Measurements from ENCODE around the gene GATAD1.
"Not testable (repeated sequence)": the region's sequence is repeated elsewhere in the genome, so short reads cannot be mapped to it uniquely, and the experiment has no call there.

Gene GATAD1

GRCh38 chr7:92483624-92484023 is 36.3 kb downstream of the GATAD1 start:
- peaks cover 34% of the 10 kb centered on the region for H3K36me3 ChIP-seq (ENCODE audit: control insufficient read depth, insufficient read depth, low read length)
- not testable (repeated sequence) for H3K9me3 ChIP-seq (ENCODE audit: control insufficient read depth, insufficient read depth, low read length); H3K9ac ChIP-seq (ENCODE audit: low read depth, low read length); H3K27me3 ChIP-seq (ENCODE audit: control insufficient read depth, insufficient read depth, low read length); H3K27ac ChIP-seq (ENCODE audit: low read depth, low read length); H3K4me3 ChIP-seq (ENCODE audit: low read depth, low read length); H3K4me1 ChIP-seq (ENCODE audit: control insufficient read depth, insufficient read depth, low read length)

- H3K9me3 ChIP-seq (ENCODE audit: control insufficient read depth, insufficient read depth, low read length); H3K27me3 ChIP-seq (ENCODE audit: control insufficient read depth, insufficient read depth, low read length); H3K9ac ChIP-seq (ENCODE audit: low read depth, low read length); H3K4me1 ChIP-seq (ENCODE audit: control insufficient read depth, insufficient read depth, low read length); H3K27ac ChIP-seq (ENCODE audit: low read depth, low read length); H3K4me3 ChIP-seq (ENCODE audit: low read depth, low read length): not testable (repeated sequence)
- peaks cover 39% of the 10 kb centered on the region for H3K36me3 ChIP-seq (ENCODE audit: control insufficient read depth, insufficient read depth, low read length)
Observed at GRCh38 chr7:92484226-92484625, 36.9 kb downstream of the GATAD1 start.

- H3K36me3 ChIP-seq (ENCODE audit: control insufficient read depth, insufficient read depth, low read length): peaks cover 49% of the 10 kb centered on the region
- no peaks in the 10 kb centered on the region for H3K9me3 ChIP-seq (ENCODE audit: control insufficient read depth, insufficient read depth, low read length)
- no peak overlapping the region for H3K27ac ChIP-seq (ENCODE audit: low read depth, low read length)
- H3K4me3 ChIP-seq (ENCODE audit: low read depth, low read length): no peak overlapping the region
- no peak overlapping the region for H3K9ac ChIP-seq (ENCODE audit: low read depth, low read length)
- H3K27me3 ChIP-seq (ENCODE audit: control insufficient read depth, insufficient read depth, low read length): no peaks in the 10 kb centered on the region
- no peaks in the 10 kb centered on the region for H3K4me1 ChIP-seq (ENCODE audit: control insufficient read depth, insufficient read depth, low read length)
Observed at GRCh38 chr7:92485267-92485892, 38.1 kb downstream of the GATAD1 start.

- Histone ChIP-seq H3K9me3 (ENCODE audit: control insufficient read depth, insufficient read depth, low read length) (no peaks in the 10 kb centered on the region), H3K4me1 (ENCODE audit: control insufficient read depth, insufficient read depth, low read length) (no peaks in the 10 kb centered on the region), H3K9ac (ENCODE audit: low read depth, low read length) (no peak overlapping the region), H3K36me3 (ENCODE audit: control insufficient read depth, insufficient read depth, low read length) (peaks cover 55% of the 10 kb centered on the region), H3K27me3 (ENCODE audit: control insufficient read depth, insufficient read depth, low read length) (no peaks in the 10 kb centered on the region), H3K4me3 (ENCODE audit: low read depth, low read length) (no peak overlapping the region), H3K27ac (ENCODE audit: low read depth, low read length) (no peak overlapping the region)
Observed at GRCh38 chr7:92485974-92486373, 38.7 kb downstream of the GATAD1 start.

GRCh38 chr7:92487804-92488203 is 40.5 kb downstream of the GATAD1 start:
- Histone ChIP-seq H3K9ac (ENCODE audit: low read depth, low read length) (no peak overlapping the region), H3K4me1 (ENCODE audit: control insufficient read depth, insufficient read depth, low read length) (no peaks in the 10 kb centered on the region), H3K9me3 (ENCODE audit: control insufficient read depth, insufficient read depth, low read length) (no peaks in the 10 kb centered on the region), H3K36me3 (ENCODE audit: control insufficient read depth, insufficient read depth, low read length) (peaks cover 73% of the 10 kb centered on the region), H3K27me3 (ENCODE audit: control insufficient read depth, insufficient read depth, low read length) (no peaks in the 10 kb centered on the region), H3K27ac (ENCODE audit: low read depth, low read length) (no peak overlapping the region), H3K4me3 (ENCODE audit: low read depth, low read length) (no peak overlapping the region)

GRCh38 chr7:92489634-92490033 is 42.4 kb downstream of the GATAD1 start:
- no peak overlapping the region for H3K4me3 ChIP-seq (ENCODE audit: low read depth, low read length)
- H3K36me3 ChIP-seq (ENCODE audit: control insufficient read depth, insufficient read depth, low read length): peaks cover 90% of the 10 kb centered on the region
- no peaks in the 10 kb centered on the region for H3K4me1 ChIP-seq (ENCODE audit: control insufficient read depth, insufficient read depth, low read length)
- H3K9me3 ChIP-seq (ENCODE audit: control insufficient read depth, insufficient read depth, low read length): no peaks in the 10 kb centered on the region
- no peak overlapping the region for H3K27ac ChIP-seq (ENCODE audit: low read depth, low read length)
- H3K9ac ChIP-seq (ENCODE audit: low read depth, low read length): no peak overlapping the region
- H3K27me3 ChIP-seq (ENCODE audit: control insufficient read depth, insufficient read depth, low read length): no peaks in the 10 kb centered on the region

GRCh38 chr7:92496876-92497275 is 49.6 kb downstream of the GATAD1 start:
- H3K4me1 ChIP-seq (ENCODE audit: control insufficient read depth, insufficient read depth, low read length): no peaks in the 10 kb centered on the region
- no peaks in the 10 kb centered on the region for H3K27me3 ChIP-seq (ENCODE audit: control insufficient read depth, insufficient read depth, low read length)
- H3K27ac ChIP-seq (ENCODE audit: low read depth, low read length): no peak overlapping the region
- peaks cover 92% of the 10 kb centered on the region for H3K36me3 ChIP-seq (ENCODE audit: control insufficient read depth, insufficient read depth, low read length)
- no peak overlapping the region for H3K4me3 ChIP-seq (ENCODE audit: low read depth, low read length)
- no peaks in the 10 kb centered on the region for H3K9me3 ChIP-seq (ENCODE audit: control insufficient read depth, insufficient read depth, low read length)
- no peak overlapping the region for H3K9ac ChIP-seq (ENCODE audit: low read depth, low read length)

- no peaks in the 10 kb centered on the region for H3K4me1 ChIP-seq (ENCODE audit: control insufficient read depth, insufficient read depth, low read length)
Observed at GRCh38 chr7:92498557-92498956, 51.3 kb downstream of the GATAD1 start.

GRCh38 chr7:92503767-92504166 is 56.5 kb downstream of the GATAD1 start:
- H3K9me3 ChIP-seq (ENCODE audit: control insufficient read depth, insufficient read depth, low read length): no peaks in the 10 kb centered on the region
- H3K4me3 ChIP-seq (ENCODE audit: low read depth, low read length): no peak overlapping the region
- H3K27me3 ChIP-seq (ENCODE audit: control insufficient read depth, insufficient read depth, low read length): no peaks in the 10 kb centered on the region
- no peaks in the 10 kb centered on the region for H3K4me1 ChIP-seq (ENCODE audit: control insufficient read depth, insufficient read depth, low read length)
- peaks cover 82% of the 10 kb centered on the region for H3K36me3 ChIP-seq (ENCODE audit: control insufficient read depth, insufficient read depth, low read length)
- H3K9ac ChIP-seq (ENCODE audit: low read depth, low read length): no peak overlapping the region
- H3K27ac ChIP-seq (ENCODE audit: low read depth, low read length): no peak overlapping the region

More at GRCh38 chr7:92498557-92498956, 51.3 kb downstream of the GATAD1 start:
- no peak overlapping the region for H3K4me3 ChIP-seq (ENCODE audit: low read depth, low read length)
- H3K27ac ChIP-seq (ENCODE audit: low read depth, low read length): no peak overlapping the region
- no peaks in the 10 kb centered on the region for H3K27me3 ChIP-seq (ENCODE audit: control insufficient read depth, insufficient read depth, low read length)
- peaks cover 92% of the 10 kb centered on the region for H3K36me3 ChIP-seq (ENCODE audit: control insufficient read depth, insufficient read depth, low read length)
- no peak overlapping the region for H3K9ac ChIP-seq (ENCODE audit: low read depth, low read length)
- H3K9me3 ChIP-seq (ENCODE audit: control insufficient read depth, insufficient read depth, low read length): no peaks in the 10 kb centered on the region

- Histone ChIP-seq H3K36me3 (ENCODE audit: control insufficient read depth, insufficient read depth, low read length) (peaks cover 74% of the 10 kb centered on the region), H3K9ac (ENCODE audit: low read depth, low read length) (no peak overlapping the region), H3K27me3 (ENCODE audit: control insufficient read depth, insufficient read depth, low read length) (no peaks in the 10 kb centered on the region), H3K9me3 (ENCODE audit: control insufficient read depth, insufficient read depth, low read length) (no peaks in the 10 kb centered on the region), H3K4me3 (ENCODE audit: low read depth, low read length) (no peak overlapping the region), H3K4me1 (ENCODE audit: control insufficient read depth, insufficient read depth, low read length) (no peaks in the 10 kb centered on the region), H3K27ac (ENCODE audit: low read depth, low read length) (no peak overlapping the region)
Observed at GRCh38 chr7:92504563-92504962, 57.3 kb downstream of the GATAD1 start.

GRCh38 chr7:92506363-92506762 is 59.1 kb downstream of the GATAD1 start:
- Histone ChIP-seq H3K4me1 (ENCODE audit: control insufficient read depth, insufficient read depth, low read length) (no peaks in the 10 kb centered on the region), H3K4me3 (ENCODE audit: low read depth, low read length) (no peak overlapping the region), H3K9me3 (ENCODE audit: control insufficient read depth, insufficient read depth, low read length) (no peaks in the 10 kb centered on the region), H3K27me3 (ENCODE audit: control insufficient read depth, insufficient read depth, low read length) (no peaks in the 10 kb centered on the region), H3K9ac (ENCODE audit: low read depth, low read length) (no peak overlapping the region), H3K36me3 (ENCODE audit: control insufficient read depth, insufficient read depth, low read length) (peaks cover 65% of the 10 kb centered on the region), H3K27ac (ENCODE audit: low read depth, low read length) (no peak overlapping the region)
